Brain microvascular endothelial cell (primary cell): ENCODE results near the gene RNF222.

Experiments used
- DNase-seq: peaks from one replicate; pipeline ENCODE4 v3.0.0-alpha.2; 2020
- H3K27ac ChIP-seq: fragments of 250-450 bp; sonication (Bioruptor Pico); 2 replicates; pipeline ENCODE4 v1.5.1; 2020; ENCODE audit warnings: mild to moderate bottlenecking, moderate library complexity
- H3K27me3 ChIP-seq: fragments of 250-450 bp; sonication (Bioruptor Pico); replicated peaks from 2 replicates; pipeline ENCODE4 v1.5.1; 2020; ENCODE audit warnings: mild to moderate bottlenecking
- H3K36me3 ChIP-seq: fragments of 250-450 bp; sonication (Bioruptor Pico); replicated peaks from 2 replicates; pipeline ENCODE4 v1.5.1; 2020; ENCODE audit warnings: mild to moderate bottlenecking
- H3K4me3 ChIP-seq: 2 replicates; pipeline ENCODE4 v1.5.1; 2011; ENCODE audit warnings: low read depth, mild to moderate bottlenecking, control low read depth, low read length, moderate library complexity
- CTCF ChIP-seq: IDR thresholded peaks from 2 replicates; pipeline ENCODE4 v1.5.1; 2011; ENCODE audit warnings: low read depth, mild to moderate bottlenecking, moderate library complexity, low read length, control low read depth, inconsistent platforms; ENCODE audit errors: missing control alignments
- in situ Hi-C: cut with HindIII; loops from 2 replicates; pipeline ENCODE4 v1.10.0; 2017; ENCODE audit warnings: low sequenced_read_pairs, low pct_ligation_motif_present

Gene RNF222

GRCh38 chr17:8439681-8440080, 42.1 kb upstream of the RNF222 start:
- H3K27me3 ChIP-seq: no peaks in the 10 kb centered on the region
- no peak for DNase-seq
- in situ Hi-C loops: no loop called here
- H3K36me3 ChIP-seq: peaks cover 13% of the 10 kb centered on the region
- no peak overlapping the region for H3K4me3 ChIP-seq
- no peak overlapping the region for H3K27ac ChIP-seq
- TF ChIP-seq CTCF: no peak

- Histone ChIP-seq H3K27me3 (no peaks in the 10 kb centered on the region), H3K27ac (no peak overlapping the region), H3K4me3 (no peak overlapping the region), H3K36me3 (peaks cover 10% of the 10 kb centered on the region)
- no peak for DNase-seq
- in situ Hi-C loops: no loop called here
- TF ChIP-seq CTCF: no peak
Observed at GRCh38 chr17:8438441-8438840, 40.8 kb upstream of the RNF222 start.

- TF ChIP-seq CTCF: no peak
- no peak for DNase-seq
Observed at GRCh38 chr17:8436844-8437171, 39.2 kb upstream of the RNF222 start.

GRCh38 chr17:8436169-8436843, 38.7 kb upstream of the RNF222 start:
- H3K4me3 ChIP-seq: peak overlapping the region; percentile 91
- DNase-seq: peak; percentile 46
- H3K27ac ChIP-seq: peak overlapping the region; percentile 97
- in situ Hi-C loops: no loop called here
- no peaks in the 10 kb centered on the region for H3K27me3 ChIP-seq
- no peak for TF ChIP-seq CTCF
- peaks cover 8% of the 10 kb centered on the region for H3K36me3 ChIP-seq

More at GRCh38 chr17:8436844-8437171, 39.2 kb upstream of the RNF222 start:
- in situ Hi-C loops: no loop called here
- Histone ChIP-seq H3K27me3 (no peaks in the 10 kb centered on the region), H3K27ac (peak overlapping the region; percentile 97), H3K4me3 (peak overlapping the region; percentile 91), H3K36me3 (peaks cover 8% of the 10 kb centered on the region)

GRCh38 chr17:8435245-8436168, 37.9 kb upstream of the RNF222 start, which contains the start of gene NDEL1:
TSS of gene NDEL1 (plus strand) at chr17:8435884. CDS start at chr17:8444272, 8,388 bp downstream.
- peaks cover 8% of the 10 kb centered on the region for H3K36me3 ChIP-seq
- H3K4me3 ChIP-seq: peak within 1 kb of the TSS; percentile 91
- TF ChIP-seq CTCF: no peak
- peak; percentile 98 for DNase-seq
- peak within 1 kb of the TSS; percentile 97 for H3K27ac ChIP-seq
- no peaks in the 10 kb centered on the region for H3K27me3 ChIP-seq
- in situ Hi-C loops: no loop called here
